AG09309 (cell line): ENCODE data around the gene WRAP73.

Experiments
- DNase-seq: peaks from one replicate; pipeline ENCODE4 v3.0.0-alpha.2; 2010; ENCODE audit warnings: low read depth
- H3K4me3 ChIP-seq: 2 replicates; pipeline ENCODE4 v1.5.1; 2011; ENCODE audit warnings: mild to moderate bottlenecking, low read depth, low read length, moderate library complexity; ENCODE audit not compliant: control insufficient read depth
- TF ChIP-seq, protein P1 (sequence below): IDR thresholded peaks from 2 replicates; pipeline ENCODE4 v1.5.1; 2011; ENCODE audit warnings: mild to moderate bottlenecking, low read depth, low read length, inconsistent platforms; ENCODE audit not compliant: insufficient read depth, control insufficient read depth; ENCODE audit errors: missing control alignments

The WRAP73 gene

DNA sequence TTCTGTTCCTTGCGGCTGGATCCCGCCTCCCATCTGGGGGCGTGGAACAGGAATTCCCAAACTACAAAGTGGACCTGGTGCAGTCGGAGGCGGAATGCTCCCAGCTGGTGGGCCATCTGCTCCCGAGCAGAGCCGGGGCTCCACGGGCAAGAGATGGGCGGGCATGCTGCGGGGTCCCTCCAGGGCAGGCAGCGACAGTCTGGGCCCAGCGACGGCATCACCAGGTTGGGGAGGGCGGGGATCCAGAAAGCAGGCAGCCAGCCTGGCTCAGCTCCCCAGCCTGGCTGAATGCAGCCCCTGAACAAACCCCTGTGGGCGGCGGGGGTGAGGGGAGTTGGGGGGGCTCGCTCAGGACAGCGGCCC lies 42.2 kb downstream of the WRAP73 start:
- DNase-seq: no peak
- no peak overlapping the region for H3K4me3 ChIP-seq
- TF ChIP-seq, protein P1, sequence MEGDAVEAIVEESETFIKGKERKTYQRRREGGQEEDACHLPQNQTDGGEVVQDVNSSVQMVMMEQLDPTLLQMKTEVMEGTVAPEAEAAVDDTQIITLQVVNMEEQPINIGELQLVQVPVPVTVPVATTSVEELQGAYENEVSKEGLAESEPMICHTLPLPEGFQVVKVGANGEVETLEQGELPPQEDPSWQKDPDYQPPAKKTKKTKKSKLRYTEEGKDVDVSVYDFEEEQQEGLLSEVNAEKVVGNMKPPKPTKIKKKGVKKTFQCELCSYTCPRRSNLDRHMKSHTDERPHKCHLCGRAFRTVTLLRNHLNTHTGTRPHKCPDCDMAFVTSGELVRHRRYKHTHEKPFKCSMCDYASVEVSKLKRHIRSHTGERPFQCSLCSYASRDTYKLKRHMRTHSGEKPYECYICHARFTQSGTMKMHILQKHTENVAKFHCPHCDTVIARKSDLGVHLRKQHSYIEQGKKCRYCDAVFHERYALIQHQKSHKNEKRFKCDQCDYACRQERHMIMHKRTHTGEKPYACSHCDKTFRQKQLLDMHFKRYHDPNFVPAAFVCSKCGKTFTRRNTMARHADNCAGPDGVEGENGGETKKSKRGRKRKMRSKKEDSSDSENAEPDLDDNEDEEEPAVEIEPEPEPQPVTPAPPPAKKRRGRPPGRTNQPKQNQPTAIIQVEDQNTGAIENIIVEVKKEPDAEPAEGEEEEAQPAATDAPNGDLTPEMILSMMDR: no peak

DNA sequence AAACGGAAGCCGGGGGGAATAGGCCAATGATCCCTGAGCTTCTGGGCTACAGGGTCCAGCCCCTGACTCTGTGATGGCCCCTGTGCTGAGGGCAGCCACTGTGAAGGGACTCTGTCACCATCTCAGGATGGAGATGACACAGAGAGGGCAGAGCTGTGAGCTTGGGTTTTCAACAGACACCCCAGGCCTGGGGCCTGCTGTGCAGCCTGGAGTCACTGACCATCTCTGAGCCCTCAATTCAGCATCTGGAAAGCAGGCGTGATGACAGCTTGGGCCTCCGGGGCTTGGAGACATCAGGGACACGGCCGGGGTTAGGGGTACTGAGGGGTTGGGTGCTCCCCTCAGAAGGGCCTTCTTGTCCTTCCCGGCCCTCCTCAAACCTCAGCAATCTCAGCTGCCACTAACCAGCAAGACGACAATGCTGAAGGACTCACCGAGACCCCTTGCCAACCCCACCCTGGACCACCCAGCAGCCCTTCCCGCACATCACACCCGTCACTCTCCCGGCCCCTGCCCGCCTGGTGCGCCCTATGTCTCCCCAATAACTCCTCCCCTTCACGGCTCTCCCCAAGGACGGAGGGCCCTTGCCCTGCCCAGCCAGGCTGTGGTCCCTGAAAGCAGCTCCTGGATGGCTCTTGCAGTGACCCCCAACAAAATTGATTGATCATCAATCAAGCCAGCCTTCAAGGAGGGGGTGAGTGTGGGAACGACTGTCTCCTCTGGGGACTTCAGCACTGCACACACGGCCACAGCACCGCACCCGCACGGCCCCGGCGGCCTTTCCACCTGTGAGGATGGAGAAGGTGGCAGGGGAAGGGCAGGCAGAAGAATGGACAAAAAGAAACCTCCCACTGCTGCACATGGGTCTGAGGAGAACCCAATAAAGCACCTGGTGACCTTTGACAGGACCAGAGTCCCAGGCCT lies 42.9 kb downstream of the WRAP73 start:
- no peak overlapping the region for H3K4me3 ChIP-seq
- no peak for DNase-seq
- TF ChIP-seq, protein P1: no peak

DNA sequence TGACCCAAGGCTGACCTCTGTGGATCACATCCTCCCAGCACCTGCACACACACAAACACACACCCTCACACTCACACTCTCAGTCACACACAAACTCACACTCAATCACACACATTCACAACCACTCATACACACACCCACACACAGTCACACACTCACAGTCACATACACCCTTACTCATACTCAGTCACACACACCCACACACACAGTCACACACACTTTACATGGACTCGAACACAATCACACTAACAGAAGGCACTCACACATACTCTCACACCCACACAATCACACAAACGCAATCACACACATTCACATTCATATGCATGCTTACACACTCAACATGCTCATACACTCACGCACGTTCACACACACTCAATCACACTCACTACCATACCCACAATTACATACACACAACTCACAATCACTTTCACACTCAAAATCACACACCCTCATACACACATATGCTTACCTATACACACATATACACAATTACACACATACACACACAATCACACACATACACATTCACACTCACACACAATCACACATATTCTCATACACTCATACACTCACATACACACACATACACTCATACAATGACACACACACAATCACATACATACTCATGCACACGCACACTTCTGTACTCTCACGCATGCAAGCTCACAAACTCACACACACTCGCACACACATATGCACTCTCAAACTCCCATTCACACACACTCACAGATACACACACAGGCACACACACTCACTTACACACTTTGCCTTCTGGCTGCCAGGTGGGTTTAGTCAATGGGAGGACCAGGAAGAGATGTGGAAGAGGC lies 44.7 kb downstream of the WRAP73 start:
- DNase-seq: no peak
- TF ChIP-seq, protein P1: no peak
- H3K4me3 ChIP-seq: no peak overlapping the region

DNA sequence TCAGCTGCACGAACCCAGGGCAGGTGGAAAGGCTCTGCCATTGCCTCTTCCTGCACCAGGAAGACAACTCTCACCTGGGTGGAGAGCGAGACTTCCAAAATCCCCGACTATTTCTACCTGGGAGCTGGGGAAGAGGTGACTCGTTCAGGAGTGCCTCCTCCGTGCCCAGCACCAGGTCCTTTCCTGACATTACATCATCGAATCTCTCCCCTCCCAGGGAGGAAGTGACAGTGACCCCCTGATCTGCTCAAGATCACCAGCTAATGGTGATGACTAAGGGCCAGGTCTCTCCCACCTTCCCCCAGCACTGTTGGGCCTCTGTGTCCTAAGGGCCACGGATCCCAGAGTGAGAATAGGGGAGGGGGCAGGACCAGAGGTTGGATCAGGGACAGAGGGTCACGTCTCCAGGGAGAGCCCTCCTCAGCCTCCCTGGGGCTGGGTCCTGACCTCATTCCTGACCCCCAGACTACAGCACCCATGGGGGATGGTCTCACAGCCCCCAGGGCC lies 45.4 kb downstream of the WRAP73 start:
- DNase-seq: no peak
- TF ChIP-seq, protein P1: no peak
- H3K4me3 ChIP-seq: no peak overlapping the region

DNA sequence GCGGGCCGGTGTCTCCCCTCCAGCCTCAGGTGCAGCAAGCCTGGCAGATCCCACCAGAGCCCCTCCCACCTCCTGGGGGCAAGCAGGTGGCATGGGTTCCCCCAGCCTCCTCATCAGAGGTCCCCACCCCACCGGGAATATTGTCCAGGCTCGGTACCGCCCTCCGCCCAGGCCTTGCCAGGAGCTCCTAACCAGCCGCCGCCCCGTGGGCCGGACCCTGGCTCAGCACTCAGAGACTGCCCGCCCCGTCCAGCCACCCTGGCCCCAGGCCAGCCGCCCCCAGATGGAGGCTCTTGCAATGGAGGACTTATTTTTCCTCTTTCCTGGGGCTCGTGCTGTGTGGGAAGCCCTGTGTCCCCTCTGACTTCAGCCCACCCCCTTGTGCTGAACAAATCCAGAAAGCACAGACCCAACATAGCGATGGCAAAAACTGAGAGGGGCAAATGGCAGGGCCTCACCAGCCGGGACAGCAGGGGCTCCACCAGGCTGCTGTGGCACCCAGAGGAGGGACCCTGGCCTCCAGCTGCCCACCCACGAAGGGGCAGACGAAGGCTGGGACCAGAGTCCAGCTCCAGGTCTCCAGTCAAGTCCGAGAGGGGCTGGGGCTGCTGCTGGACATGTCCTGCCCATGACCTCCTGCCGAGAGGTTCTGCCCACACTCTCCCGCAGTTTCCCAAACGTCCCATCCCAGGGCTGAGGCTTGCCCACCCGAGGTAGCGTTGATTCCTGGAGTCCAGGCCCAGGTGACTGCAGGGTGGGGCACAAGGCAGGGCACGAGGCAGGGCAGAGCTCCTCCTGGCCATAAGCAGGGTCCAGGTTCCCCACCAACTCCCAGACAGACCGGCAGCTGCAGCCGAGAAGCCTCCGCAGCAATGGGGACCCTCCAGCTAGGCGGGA lies 46.1 kb downstream of the WRAP73 start:
- no peak overlapping the region for H3K4me3 ChIP-seq
- TF ChIP-seq, protein P1: no peak
- no peak for DNase-seq

DNA sequence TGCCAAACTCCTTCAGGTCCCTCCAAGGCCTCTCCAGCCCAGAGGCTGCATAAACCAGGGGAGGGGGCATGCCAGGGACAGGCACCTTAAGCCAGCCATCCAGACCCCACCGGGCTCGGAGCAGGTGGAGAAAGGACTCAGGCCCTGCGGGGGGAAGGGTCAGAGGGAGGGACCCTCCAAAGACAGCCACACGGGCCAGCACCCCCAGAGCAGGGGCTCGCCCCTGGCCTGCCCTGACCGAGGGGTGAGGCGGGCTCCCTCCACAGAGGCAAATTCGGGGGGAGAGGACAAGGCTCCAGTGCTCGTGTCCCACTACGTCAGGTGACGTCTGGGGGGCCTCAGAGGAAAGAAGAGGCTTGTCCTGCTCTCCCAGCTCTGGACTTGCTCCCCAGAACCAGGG lies 46.7 kb downstream of the WRAP73 start:
- H3K4me3 ChIP-seq: no peak overlapping the region
- no peak for DNase-seq
- TF ChIP-seq, protein P1: no peak
